ENCODE data around the gene CLSTN3. TPM values are rescaled to one million over a fixed set of nuclear protein-coding genes. Genes with fewer than 3 reads are reported as not detected.

The CLSTN3 gene
- total and polyA plus RNA-seq, 9 of the 15 experiments (the other 6 are each of a cell fraction or from before 2014, with no cell fraction given) = 0.08 to 23.2 (median 11.0) TPM

DNA sequence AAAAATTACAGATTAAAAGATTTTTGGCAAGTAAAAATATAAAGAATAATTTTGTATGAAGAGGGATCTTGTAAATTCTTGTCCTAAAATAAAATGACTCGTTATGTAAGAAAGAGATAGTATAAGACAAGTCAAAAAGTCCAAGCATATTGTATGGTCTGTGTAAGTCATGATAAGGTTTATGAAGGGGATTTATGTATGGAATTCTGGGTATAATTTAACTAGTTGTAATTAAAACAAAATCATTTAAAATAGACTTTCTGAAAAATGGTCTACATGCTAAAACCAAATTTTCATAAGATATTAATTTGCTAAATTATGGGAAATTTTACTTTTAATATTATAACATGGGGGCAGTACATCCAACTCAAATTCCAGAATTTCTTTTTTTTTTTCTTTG, 41.7 kb downstream of the CLSTN3 start:
- no peak for DNase-seq (ENCODE audit: extremely low read depth in 1 of 4, low spot score in 3 of 4)
- ChIA-PET POLR2A (no interaction called here), CTCF (ENCODE audit: low intra/inter-chr PET ratio) (no interaction called here)
- Histone ChIP-seq H3K4me2 (ENCODE audit: insufficient read depth, low read length) (no peak overlapping the region), H3K4me3 (no peak overlapping the region), H3K27me3 (ENCODE audit: control insufficient read depth in 2 of 2, insufficient read depth in 2 of 2, low read length in 2 of 2) (no peaks in the 10 kb centered on the region; a peak in 1 of 5 replicates), H3K4me1 (replicated peaks in 1 of 2; ENCODE audit: control insufficient read depth in 2 of 2, insufficient read depth in 2 of 2, low read length in 2 of 2) (no peaks in the 10 kb centered on the region), H3K27ac (ENCODE audit: extremely low read depth, low read depth, low read length) (no peak overlapping the region), H2AFZ (ENCODE audit: low read depth, low read length) (no peak overlapping the region), H3K9me3 (replicated peaks; ENCODE audit: control insufficient read depth, insufficient read depth, low read depth, low read length) (no peaks in the 10 kb centered on the region; the same call in 1 of the 2 replicates), H3K9ac (ENCODE audit: insufficient read depth in 1 of 2, low read depth in 2 of 2, low read length in 2 of 2) (no peak overlapping the region), H4K20me1 (replicated peaks; ENCODE audit: control insufficient read depth, insufficient read depth, low read length) (no peaks in the 10 kb centered on the region), H3K79me2 (ENCODE audit: control insufficient read depth, insufficient read depth, low read length) (no peaks in the 10 kb centered on the region), H3K36me3 (ENCODE audit: control insufficient read depth, insufficient read depth, low read length) (no peaks in the 10 kb centered on the region), H3K9me1 (ENCODE audit: control insufficient read depth, insufficient read depth, low read length) (no peaks in the 10 kb centered on the region)
- no TSS peak for BruUV-seq (replicated peaks)
- intact Hi-C loops (cut with micrococcal nuclease) = no loop called here
- ATAC-seq = no peak
- in situ Hi-C loops (cut with MboI) = no loop called here
- FAIRE-seq = no peak
- WGBS (ENCODE audit: insufficient coverage, low coverage, missing lambda C conversion rate) = 0% methylated on average over 1 of the region's 1 CpG
- TF ChIP-seq ZNF445 (CRISPR knock-in tag; IDR thresholded peaks at IDR 0.05; ENCODE audit: low read depth) (no peak), POLR2A (conservative IDR thresholded peaks at IDR 0.05) (no peak), PHB2 (IDR thresholded peaks at IDR 0.05; ENCODE audit: low read depth) (no peak)
- TF ChIP-seq, protein P1, sequence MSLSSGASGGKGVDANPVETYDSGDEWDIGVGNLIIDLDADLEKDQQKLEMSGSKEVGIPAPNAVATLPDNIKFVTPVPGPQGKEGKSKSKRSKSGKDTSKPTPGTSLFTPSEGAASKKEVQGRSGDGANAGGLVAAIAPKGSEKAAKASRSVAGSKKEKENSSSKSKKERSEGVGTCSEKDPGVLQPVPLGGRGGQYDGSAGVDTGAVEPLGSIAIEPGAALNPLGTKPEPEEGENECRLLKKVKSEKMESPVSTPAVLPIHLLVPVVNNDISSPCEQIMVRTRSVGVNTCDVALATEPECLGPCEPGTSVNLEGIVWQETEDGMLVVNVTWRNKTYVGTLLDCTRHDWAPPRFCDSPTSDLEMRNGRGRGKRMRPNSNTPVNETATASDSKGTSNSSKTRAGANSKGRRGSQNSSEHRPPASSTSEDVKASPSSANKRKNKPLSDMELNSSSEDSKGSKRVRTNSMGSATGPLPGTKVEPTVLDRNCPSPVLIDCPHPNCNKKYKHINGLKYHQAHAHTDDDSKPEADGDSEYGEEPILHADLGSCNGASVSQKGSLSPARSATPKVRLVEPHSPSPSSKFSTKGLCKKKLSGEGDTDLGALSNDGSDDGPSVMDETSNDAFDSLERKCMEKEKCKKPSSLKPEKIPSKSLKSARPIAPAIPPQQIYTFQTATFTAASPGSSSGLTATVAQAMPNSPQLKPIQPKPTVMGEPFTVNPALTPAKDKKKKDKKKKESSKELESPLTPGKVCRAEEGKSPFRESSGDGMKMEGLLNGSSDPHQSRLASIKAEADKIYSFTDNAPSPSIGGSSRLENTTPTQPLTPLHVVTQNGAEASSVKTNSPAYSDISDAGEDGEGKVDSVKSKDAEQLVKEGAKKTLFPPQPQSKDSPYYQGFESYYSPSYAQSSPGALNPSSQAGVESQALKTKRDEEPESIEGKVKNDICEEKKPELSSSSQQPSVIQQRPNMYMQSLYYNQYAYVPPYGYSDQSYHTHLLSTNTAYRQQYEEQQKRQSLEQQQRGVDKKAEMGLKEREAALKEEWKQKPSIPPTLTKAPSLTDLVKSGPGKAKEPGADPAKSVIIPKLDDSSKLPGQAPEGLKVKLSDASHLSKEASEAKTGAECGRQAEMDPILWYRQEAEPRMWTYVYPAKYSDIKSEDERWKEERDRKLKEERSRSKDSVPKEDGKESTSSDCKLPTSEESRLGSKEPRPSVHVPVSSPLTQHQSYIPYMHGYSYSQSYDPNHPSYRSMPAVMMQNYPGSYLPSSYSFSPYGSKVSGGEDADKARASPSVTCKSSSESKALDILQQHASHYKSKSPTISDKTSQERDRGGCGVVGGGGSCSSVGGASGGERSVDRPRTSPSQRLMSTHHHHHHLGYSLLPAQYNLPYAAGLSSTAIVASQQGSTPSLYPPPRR (CRISPR knock-in tag; IDR thresholded peaks at IDR 0.05; ENCODE audit: borderline replicate concordance) = no peak

Data from K562 (cell line).